HCT116 (cell line): ENCODE results near the gene UNC80. TPM values are rescaled to one million over a fixed set of nuclear protein-coding genes. Genes with fewer than 3 reads are reported as not detected.

Source experiments
- ATAC-seq: fragments of 200-7000 bp; cut with Tn5 transposase; 2 replicates; pipeline ENCODE4 v1.9.1; 2020; ENCODE audit warnings: mild to moderate bottlenecking, moderate library complexity
- BruUV-seq: library from RNA; stranded (reverse); fragments of 400-500 nt; replicated peaks from 2 replicates; lab custom pipeline; 2021; lab: Mats Ljungman, UMichigan
- CTCF ChIA-PET: fragments of 300-600 bp; sonication (Branson Sonifier 250); formaldehyde crosslinking; loops from one replicate; lab custom pipeline; 2021; ENCODE audit warnings: antibody characterized with exemption; lab: Charles Lee
- POLR2A ChIA-PET: fragments of 300-600, 350-600 bp; sonication (Branson Sonifier 250); formaldehyde crosslinking; loops from one replicate; lab custom pipeline; 2021; ENCODE audit warnings: antibody characterized with exemption; lab: Charles Lee
- RAD21 ChIA-PET, 2 experiments: fragments of 300-600 bp; sonication (Branson Sonifier 250); formaldehyde crosslinking; loops; one replicate each; lab custom pipeline; 2023; ENCODE audit warnings: low total read pairs in 2 of 2; ENCODE audit not compliant: uncharacterized antibody in 2 of 2, unreplicated experiment in 2 of 2, low non-redundant PET in 1 of 2; lab: Charles Lee
- DNase-seq: peaks from one replicate; pipeline ENCODE4 v3.0.0-alpha.2; 2010; ENCODE audit warnings: low read depth, low spot score
- H2AFZ ChIP-seq: fragments of 200-600 bp; shearing (Covaris generic), sonication (generic); 2 replicates; pipeline ENCODE4 v1.6.1; 2017; ENCODE audit warnings: low read depth, mixed run types, mixed read lengths, antibody characterized with exemption, low read length; ENCODE audit not compliant: poor library complexity, severe bottlenecking
- H3K27ac ChIP-seq: 2 replicates; pipeline ENCODE4 v1.5.1; 2012; ENCODE audit warnings: low read depth, low read length
- H3K27me3 ChIP-seq: fragments of 200-600 bp; sonication (generic); 2 replicates; pipeline ENCODE4 v1.6.1; 2016; ENCODE audit warnings: mixed run types, low read length, mixed read lengths; ENCODE audit not compliant: insufficient read depth
- H3K36me3 ChIP-seq, 2 experiments: fragments of 200-500 bp in 1 of 2; fragments of 200-600 bp in 1 of 2; sonication (Bioruptor generic) in 1 of 2; sonication (generic) in 1 of 2; 2 replicates each; pipeline versions ENCODE4 v1.5.1 to v1.6.1; 2014 to 2016; ENCODE audit warnings: low read length in 2 of 2, inconsistent platforms in 1 of 2, mixed read lengths in 1 of 2, mixed run types in 1 of 2; ENCODE audit not compliant: insufficient read depth in 2 of 2, control insufficient read depth in 1 of 2
- H3K4me1 ChIP-seq, 2 experiments: fragments of 200-600 bp in 1 of 2; sonication (generic) in 1 of 2; 2 replicates each; pipeline versions ENCODE4 v1.5.1 to v1.6.1; 2012 to 2017; ENCODE audit warnings: low read length in 2 of 2, inconsistent platforms in 1 of 2, mild to moderate bottlenecking in 1 of 2, mixed read lengths in 1 of 2, mixed run types in 1 of 2, moderate library complexity in 1 of 2; ENCODE audit not compliant: insufficient read depth in 2 of 2, control insufficient read depth in 1 of 2
- H3K4me2 ChIP-seq: fragments of 200-600 bp; sonication (generic); 2 replicates; pipeline ENCODE4 v1.6.1; 2017; ENCODE audit warnings: mixed run types, low read length, mixed read lengths
- H3K4me3 ChIP-seq, 2 experiments: fragments of 200-600 bp in 1 of 2; sonication (generic) in 1 of 2; replicated peaks in 1 of 2; 2 replicates each; pipeline ENCODE4 v1.5.1; 2011 to 2016; ENCODE audit warnings: low read length in 2 of 2, control low read depth in 1 of 2, low read depth in 1 of 2, mild to moderate bottlenecking in 1 of 2, mixed read lengths in 1 of 2, mixed run types in 1 of 2
- H3K79me2 ChIP-seq: fragments of 200-600 bp; sonication (generic); 2 replicates; pipeline ENCODE4 v1.6.1; 2017; ENCODE audit warnings: mild to moderate bottlenecking, mixed run types, low read length, moderate library complexity, mixed read lengths; ENCODE audit not compliant: insufficient read depth
- H3K9ac ChIP-seq: fragments of 200-600 bp; sonication (generic); 2 replicates; pipeline ENCODE4 v1.6.1; 2016; ENCODE audit warnings: low read length, mixed read lengths
- H3K9me2 ChIP-seq: fragments of 200-600 bp; sonication (generic), shearing (Covaris generic); 2 replicates; pipeline ENCODE4 v1.6.1; 2017; ENCODE audit warnings: mixed run types, mild to moderate bottlenecking, moderate library complexity; ENCODE audit not compliant: insufficient read depth
- H3K9me3 ChIP-seq, 2 experiments: fragments of 200-500 bp in 1 of 2; fragments of 200-600 bp in 1 of 2; sonication (Bioruptor generic) in 1 of 2; sonication (generic) in 1 of 2; 2 replicates each; pipeline ENCODE4 v1.6.1; 2014 to 2017; ENCODE audit warnings: low read length in 2 of 2, mixed read lengths in 2 of 2, inconsistent platforms in 1 of 2, low read depth in 1 of 2, mild to moderate bottlenecking in 1 of 2, mixed run types in 1 of 2, moderate library complexity in 1 of 2; ENCODE audit not compliant: control insufficient read depth in 1 of 2, insufficient read depth in 1 of 2
- H4K20me1 ChIP-seq: fragments of 200-600 bp; sonication (generic), shearing (Covaris generic); 2 replicates; pipeline ENCODE4 v1.6.1; 2017; ENCODE audit warnings: mixed run types, mild to moderate bottlenecking, moderate library complexity; ENCODE audit not compliant: insufficient read depth
- CBX3 ChIP-seq: IDR thresholded peaks from 2 replicates; pipeline ENCODE4 v1.6.1; 2012; ENCODE audit warnings: low read depth
- EGR1 ChIP-seq: IDR thresholded peaks from 2 replicates; pipeline ENCODE4 v1.6.1; 2012; ENCODE audit warnings: low read depth
- ELF1 ChIP-seq: IDR thresholded peaks from 2 replicates; pipeline ENCODE4 v1.6.1; 2012; ENCODE audit warnings: low read depth, borderline replicate concordance
- EZH2phosphoT487 ChIP-seq: fragments of 200-600 bp; IDR thresholded peaks from 2 replicates; pipeline ENCODE4 v1.6.1; 2018; ENCODE audit warnings: antibody characterized with exemption, borderline replicate concordance
- FOSL1 ChIP-seq: IDR thresholded peaks from 2 replicates; pipeline ENCODE4 v1.6.1; 2012; ENCODE audit warnings: low read depth
- POLR2A ChIP-seq: IDR thresholded peaks from 2 replicates; pipeline ENCODE4 v1.7.0; 2011; ENCODE audit warnings: borderline replicate concordance; ENCODE audit not compliant: insufficient read depth, insufficient read length; ENCODE audit errors: extremely low read depth
- POLR2AphosphoS5 ChIP-seq: IDR thresholded peaks from 2 replicates; pipeline ENCODE4 v1.6.1; 2011; ENCODE audit warnings: mild to moderate bottlenecking, low read depth, low read length, moderate library complexity
- SRF ChIP-seq: IDR thresholded peaks from 2 replicates; pipeline ENCODE4 v1.6.1; 2012; ENCODE audit warnings: low read depth
- intact Hi-C: fragments of 100-400 bp; cut with micrococcal nuclease; formaldehyde crosslinking; loops from 2 replicates; pipeline ENCODE4 v1.10.0; 2022
- total RNA-seq: library from RNA; stranded (reverse); gene quantifications from one replicate; pipeline ENCODE4 v1.2.1, GENCODE V29; 2021; ENCODE audit not compliant: unreplicated experiment
- TF ChIP-seq, protein P1 (sequence below): IDR thresholded peaks from 2 replicates; pipeline ENCODE4 v1.6.1; 2012; ENCODE audit warnings: low read depth
- TF ChIP-seq, protein P2 (sequence below): IDR thresholded peaks from 2 replicates; pipeline ENCODE4 v1.6.1; 2012

Gene UNC80
- total RNA-seq, 1 experiment from 2014 or later, result not detected

DNA sequence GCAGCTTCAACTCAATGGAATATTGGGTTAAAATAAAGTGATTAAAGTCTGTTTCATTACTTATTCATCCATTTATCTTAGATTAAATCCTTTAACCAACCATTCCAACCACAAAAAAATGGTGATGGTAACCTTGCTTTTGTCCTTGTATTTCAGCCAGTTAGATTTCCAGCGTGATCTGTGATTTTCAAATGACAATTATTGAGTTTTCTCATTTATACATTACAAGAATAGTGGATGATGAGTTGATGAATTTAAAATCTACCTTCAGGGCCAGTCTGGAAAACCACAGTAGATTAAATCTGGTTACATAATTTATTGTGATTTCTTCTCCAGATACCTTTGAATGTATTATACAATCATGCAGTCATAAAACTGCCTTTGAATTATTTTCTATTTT, 29.7 kb upstream of the UNC80 start:
- H3K4me1 ChIP-seq, result no peaks in the 10 kb centered on the region

More for the DNA sequence above, 29.7 kb upstream of the UNC80 start:
- Histone ChIP-seq H3K9me3 (no peaks in the 10 kb centered on the region), H3K9ac (no peak overlapping the region), H3K79me2 (no peaks in the 10 kb centered on the region), H3K36me3 (no peaks in the 10 kb centered on the region), H3K27me3 (no peaks in the 10 kb centered on the region), H4K20me1 (no peaks in the 10 kb centered on the region), H3K4me2 (no peak overlapping the region), H3K27ac (no peak overlapping the region), H2AFZ (no peak overlapping the region), H3K4me3 (no peak overlapping the region), H3K9me2 (no peaks in the 10 kb centered on the region)
- BruUV-seq, result no TSS peak
- ChIA-PET POLR2A (no interaction called here), CTCF (no interaction called here), RAD21 (no interaction called here)
- intact Hi-C loops, result no loop called here
- DNase-seq (no peak), ATAC-seq (no peak)
- TF ChIP-seq POLR2A, result no peak
- TF ChIP-seq ELF1, result no peak
- TF ChIP-seq, protein P1, sequence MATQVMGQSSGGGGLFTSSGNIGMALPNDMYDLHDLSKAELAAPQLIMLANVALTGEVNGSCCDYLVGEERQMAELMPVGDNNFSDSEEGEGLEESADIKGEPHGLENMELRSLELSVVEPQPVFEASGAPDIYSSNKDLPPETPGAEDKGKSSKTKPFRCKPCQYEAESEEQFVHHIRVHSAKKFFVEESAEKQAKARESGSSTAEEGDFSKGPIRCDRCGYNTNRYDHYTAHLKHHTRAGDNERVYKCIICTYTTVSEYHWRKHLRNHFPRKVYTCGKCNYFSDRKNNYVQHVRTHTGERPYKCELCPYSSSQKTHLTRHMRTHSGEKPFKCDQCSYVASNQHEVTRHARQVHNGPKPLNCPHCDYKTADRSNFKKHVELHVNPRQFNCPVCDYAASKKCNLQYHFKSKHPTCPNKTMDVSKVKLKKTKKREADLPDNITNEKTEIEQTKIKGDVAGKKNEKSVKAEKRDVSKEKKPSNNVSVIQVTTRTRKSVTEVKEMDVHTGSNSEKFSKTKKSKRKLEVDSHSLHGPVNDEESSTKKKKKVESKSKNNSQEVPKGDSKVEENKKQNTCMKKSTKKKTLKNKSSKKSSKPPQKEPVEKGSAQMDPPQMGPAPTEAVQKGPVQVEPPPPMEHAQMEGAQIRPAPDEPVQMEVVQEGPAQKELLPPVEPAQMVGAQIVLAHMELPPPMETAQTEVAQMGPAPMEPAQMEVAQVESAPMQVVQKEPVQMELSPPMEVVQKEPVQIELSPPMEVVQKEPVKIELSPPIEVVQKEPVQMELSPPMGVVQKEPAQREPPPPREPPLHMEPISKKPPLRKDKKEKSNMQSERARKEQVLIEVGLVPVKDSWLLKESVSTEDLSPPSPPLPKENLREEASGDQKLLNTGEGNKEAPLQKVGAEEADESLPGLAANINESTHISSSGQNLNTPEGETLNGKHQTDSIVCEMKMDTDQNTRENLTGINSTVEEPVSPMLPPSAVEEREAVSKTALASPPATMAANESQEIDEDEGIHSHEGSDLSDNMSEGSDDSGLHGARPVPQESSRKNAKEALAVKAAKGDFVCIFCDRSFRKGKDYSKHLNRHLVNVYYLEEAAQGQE, result no peak
- no peak for TF ChIP-seq EZH2phosphoT487
- TF ChIP-seq, protein P2, sequence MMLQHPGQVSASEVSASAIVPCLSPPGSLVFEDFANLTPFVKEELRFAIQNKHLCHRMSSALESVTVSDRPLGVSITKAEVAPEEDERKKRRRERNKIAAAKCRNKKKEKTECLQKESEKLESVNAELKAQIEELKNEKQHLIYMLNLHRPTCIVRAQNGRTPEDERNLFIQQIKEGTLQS, result no peak
- TF ChIP-seq SRF, result no peak
- no peak for TF ChIP-seq CBX3
- TF ChIP-seq POLR2AphosphoS5, result no peak
- TF ChIP-seq EGR1, result no peak
- no peak for TF ChIP-seq FOSL1
